GM12875 (cell line): ENCODE results near the gene BTBD2.
"Not testable (repeated sequence)": the region's sequence is repeated elsewhere in the genome, so short reads cannot be mapped to it uniquely, and the experiment has no call there.

Source experiments
- H3K4me3 ChIP-seq: one replicate; pipeline ENCODE4 v1.5.1; 2011; ENCODE audit warnings: low read depth, low read length, control low read depth
- TF ChIP-seq, protein P1 (sequence below): IDR thresholded peaks from 2 replicates; pipeline ENCODE4 v1.5.1; 2011; ENCODE audit warnings: low read depth, mild to moderate bottlenecking, control low read depth, inconsistent platforms, low read length, moderate library complexity, borderline replicate concordance; ENCODE audit not compliant: insufficient read depth

BTBD2 gene

GRCh38 chr19:2037651-2038255, 22.2 kb upstream of the BTBD2 start:
- TF ChIP-seq, protein P1, sequence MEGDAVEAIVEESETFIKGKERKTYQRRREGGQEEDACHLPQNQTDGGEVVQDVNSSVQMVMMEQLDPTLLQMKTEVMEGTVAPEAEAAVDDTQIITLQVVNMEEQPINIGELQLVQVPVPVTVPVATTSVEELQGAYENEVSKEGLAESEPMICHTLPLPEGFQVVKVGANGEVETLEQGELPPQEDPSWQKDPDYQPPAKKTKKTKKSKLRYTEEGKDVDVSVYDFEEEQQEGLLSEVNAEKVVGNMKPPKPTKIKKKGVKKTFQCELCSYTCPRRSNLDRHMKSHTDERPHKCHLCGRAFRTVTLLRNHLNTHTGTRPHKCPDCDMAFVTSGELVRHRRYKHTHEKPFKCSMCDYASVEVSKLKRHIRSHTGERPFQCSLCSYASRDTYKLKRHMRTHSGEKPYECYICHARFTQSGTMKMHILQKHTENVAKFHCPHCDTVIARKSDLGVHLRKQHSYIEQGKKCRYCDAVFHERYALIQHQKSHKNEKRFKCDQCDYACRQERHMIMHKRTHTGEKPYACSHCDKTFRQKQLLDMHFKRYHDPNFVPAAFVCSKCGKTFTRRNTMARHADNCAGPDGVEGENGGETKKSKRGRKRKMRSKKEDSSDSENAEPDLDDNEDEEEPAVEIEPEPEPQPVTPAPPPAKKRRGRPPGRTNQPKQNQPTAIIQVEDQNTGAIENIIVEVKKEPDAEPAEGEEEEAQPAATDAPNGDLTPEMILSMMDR: no peak

DNA sequence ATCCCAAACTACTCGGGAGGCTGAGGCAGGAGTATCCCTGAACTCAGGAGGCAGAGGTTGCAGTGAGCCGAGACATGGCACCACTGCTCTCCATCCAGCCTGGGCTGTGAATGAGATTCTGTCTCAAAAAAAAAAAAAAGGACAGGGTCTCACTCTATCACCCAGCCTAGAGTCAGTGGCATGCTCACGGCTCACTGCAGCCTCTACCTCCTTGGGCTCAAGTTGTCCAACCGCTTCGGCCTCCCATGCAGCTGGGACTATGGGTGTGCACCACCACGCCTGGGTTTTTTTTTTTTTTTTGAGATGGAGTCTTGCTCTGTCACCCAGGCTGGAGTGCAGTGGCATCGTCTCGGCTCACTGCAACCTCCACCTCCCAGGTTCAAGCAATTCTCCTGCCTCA, 20.9 kb upstream of the BTBD2 start:
- TF ChIP-seq, protein P1: no peak

More at GRCh38 chr19:2037651-2038255, 22.2 kb upstream of the BTBD2 start:
- H3K4me3 ChIP-seq: no peak overlapping the region

GRCh38 chr19:2035590-2035991, 20.1 kb upstream of the BTBD2 start:
- TF ChIP-seq, protein P1: no peak
- no peak overlapping the region for H3K4me3 ChIP-seq

More for the DNA sequence above, 20.9 kb upstream of the BTBD2 start:
- H3K4me3 ChIP-seq: no peak overlapping the region

- TF ChIP-seq, protein P1: no peak
These were observed 19.4 kb upstream of the BTBD2 start for GRCh38 chr19:2034729-2035589.

GRCh38 chr19:2034253-2034652, 18.7 kb upstream of the BTBD2 start:
- H3K4me3 ChIP-seq: not testable (repeated sequence)

More at GRCh38 chr19:2034729-2035589, 19.4 kb upstream of the BTBD2 start:
- H3K4me3 ChIP-seq: no peak overlapping the region

DNA sequence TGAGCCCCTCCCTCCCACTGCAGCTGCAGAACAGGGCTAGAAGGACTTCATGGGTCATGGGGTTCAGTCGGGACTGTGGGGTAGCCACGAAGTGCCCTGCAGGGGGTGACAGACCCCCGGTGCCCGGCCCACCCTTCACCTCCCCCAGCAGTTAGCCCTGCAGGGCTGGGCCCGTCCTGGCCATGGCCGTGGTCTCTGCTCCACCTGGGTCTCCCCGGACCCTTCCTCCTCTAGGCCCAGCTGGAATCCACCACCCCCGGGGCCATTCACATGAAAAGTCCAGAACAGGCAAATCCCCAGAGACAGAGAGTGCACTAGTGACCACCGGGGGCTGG, 18.3 kb upstream of the BTBD2 start:
- TF ChIP-seq, protein P1: no peak
- no peak overlapping the region for H3K4me3 ChIP-seq

DNA sequence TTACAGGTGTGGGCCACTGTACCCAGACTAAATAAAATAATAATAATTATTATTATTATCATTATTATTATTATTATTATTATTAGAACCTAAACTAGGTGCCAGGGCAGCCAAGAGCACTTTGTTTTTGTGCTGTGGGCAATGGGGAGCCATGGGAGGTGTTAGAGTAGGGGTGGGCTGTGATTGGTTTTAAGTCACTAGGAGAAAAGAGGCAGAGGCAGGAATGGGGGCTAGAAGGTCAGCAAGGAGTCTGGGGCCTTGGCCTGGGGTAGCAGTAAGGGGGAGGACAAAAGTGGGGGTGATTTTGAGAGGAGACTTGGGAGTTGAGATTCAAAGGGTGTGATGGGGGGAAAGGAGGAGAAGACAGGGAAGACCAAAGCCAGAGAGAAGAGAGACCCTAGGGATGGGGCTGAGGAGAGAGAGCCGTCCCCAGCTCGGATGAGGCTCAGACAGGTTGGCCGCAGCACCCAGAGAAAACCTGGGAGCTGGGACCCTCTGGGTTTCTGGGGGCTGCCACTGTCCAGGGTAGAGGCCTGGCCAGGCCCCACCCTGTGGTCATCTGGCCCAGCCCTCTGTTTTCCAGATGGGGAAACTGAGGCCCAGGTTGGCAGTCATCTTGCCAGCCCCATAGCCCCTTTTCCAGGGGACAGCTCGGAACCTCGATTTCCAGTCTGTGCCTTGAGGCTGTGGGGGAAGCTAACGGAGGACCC, 17.8 kb upstream of the BTBD2 start:
- TF ChIP-seq, protein P1: no peak
- no peak overlapping the region for H3K4me3 ChIP-seq
